ENCODE data around the gene FAM240A.

Gene FAM240A

DNA sequence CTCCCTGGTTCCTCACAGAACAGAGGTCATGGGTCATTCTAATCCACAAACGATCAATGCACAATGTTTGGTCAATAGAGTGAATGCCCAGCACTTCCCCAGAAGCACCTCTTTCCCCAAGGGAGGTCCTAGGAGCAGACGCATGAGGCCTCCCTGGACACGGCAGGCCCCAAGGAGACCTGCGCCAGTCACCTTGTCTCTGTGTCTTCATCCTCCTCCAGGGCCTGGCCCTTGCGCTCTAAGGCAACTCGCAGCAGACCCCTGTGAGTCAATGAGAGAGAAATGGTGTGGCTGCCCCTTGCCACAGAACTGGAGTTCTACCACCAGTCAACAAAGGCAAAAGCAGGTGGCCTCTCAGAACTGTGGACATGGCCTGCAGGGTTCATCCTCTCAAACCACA is 63.1 kb downstream of the FAM240A start:
- Mint-ChIP-seq H3K27ac (no peak overlapping the region), H3K27me3 (ENCODE audit: low read depth) (peaks cover 42% of the 10 kb centered on the region), H3K9me3 (no peaks in the 10 kb centered on the region), H3K36me3 (ENCODE audit: low read depth) (no peaks in the 10 kb centered on the region), H3K4me3 (no peak overlapping the region), H3K4me1 (peaks cover 6% of the 10 kb centered on the region)
- TF ChIP-seq, protein P1, sequence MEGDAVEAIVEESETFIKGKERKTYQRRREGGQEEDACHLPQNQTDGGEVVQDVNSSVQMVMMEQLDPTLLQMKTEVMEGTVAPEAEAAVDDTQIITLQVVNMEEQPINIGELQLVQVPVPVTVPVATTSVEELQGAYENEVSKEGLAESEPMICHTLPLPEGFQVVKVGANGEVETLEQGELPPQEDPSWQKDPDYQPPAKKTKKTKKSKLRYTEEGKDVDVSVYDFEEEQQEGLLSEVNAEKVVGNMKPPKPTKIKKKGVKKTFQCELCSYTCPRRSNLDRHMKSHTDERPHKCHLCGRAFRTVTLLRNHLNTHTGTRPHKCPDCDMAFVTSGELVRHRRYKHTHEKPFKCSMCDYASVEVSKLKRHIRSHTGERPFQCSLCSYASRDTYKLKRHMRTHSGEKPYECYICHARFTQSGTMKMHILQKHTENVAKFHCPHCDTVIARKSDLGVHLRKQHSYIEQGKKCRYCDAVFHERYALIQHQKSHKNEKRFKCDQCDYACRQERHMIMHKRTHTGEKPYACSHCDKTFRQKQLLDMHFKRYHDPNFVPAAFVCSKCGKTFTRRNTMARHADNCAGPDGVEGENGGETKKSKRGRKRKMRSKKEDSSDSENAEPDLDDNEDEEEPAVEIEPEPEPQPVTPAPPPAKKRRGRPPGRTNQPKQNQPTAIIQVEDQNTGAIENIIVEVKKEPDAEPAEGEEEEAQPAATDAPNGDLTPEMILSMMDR (IDR thresholded peaks at IDR 0.05; ENCODE audit: unreplicated experiment in 3 of 3), result no peak

Measured in nephron (organoid).